K562 (cell line): ENCODE data around the gene PIGM. TPM values are rescaled to one million over a fixed set of nuclear protein-coding genes. Genes with fewer than 3 reads are reported as not detected.

Experiments used
- CBFA2T3 ChIP-seq: fragments of 450-650 bp; IDR thresholded peaks from 2 replicates; pipeline ENCODE4 v1.6.1; 2017
- CEBPZ ChIP-seq: fragments of 150-350 bp; IDR thresholded peaks from 2 replicates; pipeline ENCODE4 v1.6.1; 2014; ENCODE audit warnings: low read depth, mild to moderate bottlenecking, low read length, borderline replicate concordance
- CHCHD3 ChIP-seq: fragments of 250-450 bp; sonication (Bioruptor Pico); IDR thresholded peaks from 2 replicates; pipeline ENCODE4 v2.1.2; 2022; ENCODE audit warnings: mild to moderate bottlenecking
- DMBX1 ChIP-seq: fragments of 250-450 bp; sonication (Bioruptor Pico); IDR thresholded peaks from 2 replicates; pipeline ENCODE4 v1.8.0; 2022; ENCODE audit warnings: inconsistent platforms, mild to moderate bottlenecking, moderate library complexity, borderline replicate concordance
- ESRRA ChIP-seq: fragments of 450-650 bp; IDR thresholded peaks from 2 replicates; pipeline ENCODE4 v1.6.1; 2014; ENCODE audit warnings: low read depth, mild to moderate bottlenecking, moderate library complexity, borderline replicate concordance
- MTA1 ChIP-seq: fragments of 450-650 bp; IDR thresholded peaks from 2 replicates; pipeline ENCODE4 v1.6.1; 2017; ENCODE audit warnings: borderline replicate concordance
- TFAM ChIP-seq: fragments of 250-450 bp; sonication (Bioruptor Pico); conservative IDR thresholded peaks from 2 replicates; pipeline ENCODE4 v1.5.0; 2021; ENCODE audit warnings: mild to moderate bottlenecking, moderate library complexity
- THRA ChIP-seq: fragments of 450-650 bp; IDR thresholded peaks from 2 replicates; pipeline ENCODE4 v1.6.1; 2017; ENCODE audit warnings: mild to moderate bottlenecking, moderate library complexity
- USF1 ChIP-seq: sonication (generic); formaldehyde crosslinking; IDR thresholded peaks from 2 replicates; pipeline ENCODE4 v1.9.0; 2022; ENCODE audit warnings: mild to moderate bottlenecking, missing genetic modification reagents
- ZBTB34 ChIP-seq: fragments of 250-450 bp; sonication (Bioruptor Pico); IDR thresholded peaks from 2 replicates; pipeline ENCODE4 v1.8.0; 2021; ENCODE audit warnings: mild to moderate bottlenecking, moderate library complexity
- ZNF584 ChIP-seq: fragments of 200-800 bp; sonication (Bioruptor generic); IDR thresholded peaks from 2 replicates; pipeline ENCODE4 v1.6.1; 2016; ENCODE audit warnings: low read depth, mild to moderate bottlenecking, missing genetic modification characterization, missing compliant biosample characterization
- ZNF644 ChIP-seq: fragments of 200-800 bp; sonication (Bioruptor generic); IDR thresholded peaks from 2 replicates; pipeline ENCODE4 v1.6.1; 2016; ENCODE audit warnings: low read depth, missing genetic modification characterization, missing compliant biosample characterization
- polyA plus RNA-seq, 8 experiments: library from polyadenylated mRNA; depleted of rRNA in 4 of 8; stranded (reverse) in 5 of 8; unstranded in 3 of 8; fragments of >200 nt; fragmentation: Nextera tagmentation in 2 of 8; fragmentation: Illumina TruSeq in 1 of 8; extraction: Ambion mirVana in 2 of 8; extraction: Trizol in 1 of 8; gene quantifications; 2 replicates each; pipeline versions ENCODE4 v1.2.1 to v1.2.3, GENCODE V29; 2011 to 2014; ENCODE audit warnings: inconsistent platforms in 1 of 8, missing spikeins in 1 of 8
- total RNA-seq, 7 experiments: library from RNA; depleted of rRNA in 6 of 7; stranded (reverse); fragments of >200 nt in 6 of 7; fragmentation: Illumina TruSeq in 2 of 7; extraction: Trizol in 2 of 7; gene quantifications; 2 replicates each; pipeline versions ENCODE4 v1.2.1 to v1.2.3, GENCODE V29; 2011 to 2021; ENCODE audit warnings: low replicate concordance in 1 of 7

Gene PIGM
- total and polyA plus RNA-seq, 9 of the 15 experiments (the other 6 are each of a cell fraction or from before 2014, with no cell fraction given), result 2.6 to 6.7 (median 4.3) TPM

- TF ChIP-seq CEBPZ (no peak), CHCHD3 (CRISPR knock-in tag) (no peak), ZBTB34 (CRISPR knock-in tag) (no peak), CBFA2T3 (no peak), THRA (no peak), ZNF584 (CRISPR knock-in tag) (no peak), MTA1 (no peak), TFAM (CRISPR knock-in tag) (no peak), ESRRA (no peak), ZNF644 (tag) (no peak), DMBX1 (CRISPR knock-in tag) (no peak), USF1 (CRISPR knock-in tag) (no peak)
These were observed 44.6 kb downstream of the PIGM start (continued) for GRCh38 chr1:159987186-159987585.
